Liver (tissue), 3 donors: ENCODE measurements around the gene UACA.

Source experiments
- EGR1 ChIP-seq, 2 donors: IDR thresholded peaks; 2 replicates each; pipeline ENCODE4 v1.6.1; 2016 to 2018; ENCODE audit warnings: antibody characterized with exemption in 2 of 2, low read depth in 2 of 2
- FOXA2 ChIP-seq: IDR thresholded peaks from 2 replicates; pipeline ENCODE4 v1.6.1; 2016; ENCODE audit warnings: antibody characterized with exemption
- GABPA ChIP-seq, 2 donors: IDR thresholded peaks in 1 of 2; conservative IDR thresholded peaks in 1 of 2; 2 replicates each; pipeline ENCODE4 v1.6.1; 2016; ENCODE audit warnings: antibody characterized with exemption in 2 of 2, mild to moderate bottlenecking in 1 of 2, moderate library complexity in 1 of 2
- JUND ChIP-seq, 2 donors: IDR thresholded peaks; 2 replicates each; pipeline ENCODE4 v1.6.1; 2016; ENCODE audit warnings: antibody characterized with exemption in 2 of 2
- REST ChIP-seq: IDR thresholded peaks from 2 replicates; pipeline ENCODE4 v1.6.1; 2016; ENCODE audit warnings: antibody characterized with exemption, mild to moderate bottlenecking
- TF ChIP-seq, protein P1 (sequence below): fragments of 150-350 bp; IDR thresholded peaks from 2 replicates; pipeline ENCODE4 v1.5.1; 2017; ENCODE audit warnings: improper control_type of control experiment, low read depth, low read length; ENCODE audit not compliant: missing input control
- donor health status: healthy.
- donor health status: healthy.

- TF ChIP-seq JUND (IDR thresholded peaks at IDR 0.05) (no peak), GABPA (IDR thresholded peaks at IDR 0.05 in 1 of 2, conservative IDR thresholded peaks at IDR 0.05 in 1 of 2) (no peak), EGR1 (IDR thresholded peaks at IDR 0.05; ENCODE audit: low read depth in 2 of 2) (no peak), REST (no peak), FOXA2 (no peak)
- TF ChIP-seq, protein P1, sequence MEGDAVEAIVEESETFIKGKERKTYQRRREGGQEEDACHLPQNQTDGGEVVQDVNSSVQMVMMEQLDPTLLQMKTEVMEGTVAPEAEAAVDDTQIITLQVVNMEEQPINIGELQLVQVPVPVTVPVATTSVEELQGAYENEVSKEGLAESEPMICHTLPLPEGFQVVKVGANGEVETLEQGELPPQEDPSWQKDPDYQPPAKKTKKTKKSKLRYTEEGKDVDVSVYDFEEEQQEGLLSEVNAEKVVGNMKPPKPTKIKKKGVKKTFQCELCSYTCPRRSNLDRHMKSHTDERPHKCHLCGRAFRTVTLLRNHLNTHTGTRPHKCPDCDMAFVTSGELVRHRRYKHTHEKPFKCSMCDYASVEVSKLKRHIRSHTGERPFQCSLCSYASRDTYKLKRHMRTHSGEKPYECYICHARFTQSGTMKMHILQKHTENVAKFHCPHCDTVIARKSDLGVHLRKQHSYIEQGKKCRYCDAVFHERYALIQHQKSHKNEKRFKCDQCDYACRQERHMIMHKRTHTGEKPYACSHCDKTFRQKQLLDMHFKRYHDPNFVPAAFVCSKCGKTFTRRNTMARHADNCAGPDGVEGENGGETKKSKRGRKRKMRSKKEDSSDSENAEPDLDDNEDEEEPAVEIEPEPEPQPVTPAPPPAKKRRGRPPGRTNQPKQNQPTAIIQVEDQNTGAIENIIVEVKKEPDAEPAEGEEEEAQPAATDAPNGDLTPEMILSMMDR = no peak
These were observed 2.3 kb downstream of the UACA start for GRCh38 chr15:70761046-70761445.
